IMR-90 (cell line): ENCODE measurements around the gene AMFR.

Source experiments
- CEBPB ChIP-seq: IDR thresholded peaks from 2 replicates; pipeline ENCODE4 v1.6.1; 2012; ENCODE audit warnings: low read depth, low read length, improper control_type of control experiment
- CTCF ChIP-seq: conservative IDR thresholded peaks from 2 replicates; pipeline ENCODE4 v1.5.1; 2012; ENCODE audit warnings: mild to moderate bottlenecking, low read depth, low read length, improper control_type of control experiment
- MXI1 ChIP-seq: IDR thresholded peaks from 2 replicates; pipeline ENCODE4 v1.6.1; 2012; ENCODE audit warnings: low read depth, mild to moderate bottlenecking, low read length, moderate library complexity, borderline replicate concordance
- NFE2L2 ChIP-seq: fragments of 150-350 bp; IDR thresholded peaks from 2 replicates; pipeline ENCODE4 v1.6.1; 2016; ENCODE audit warnings: low read depth, mild to moderate bottlenecking, low read length
- POLR2A ChIP-seq: IDR thresholded peaks from 2 replicates; pipeline ENCODE4 v1.6.1; 2012; ENCODE audit warnings: mild to moderate bottlenecking, low read depth, low read length
- RAD21 ChIP-seq: IDR thresholded peaks from 2 replicates; pipeline ENCODE4 v1.6.1; 2012; ENCODE audit warnings: low read length, improper control_type of control experiment
- RCOR1 ChIP-seq: IDR thresholded peaks from 2 replicates; pipeline ENCODE4 v1.6.1; 2012; ENCODE audit warnings: mild to moderate bottlenecking, low read length, improper control_type of control experiment; ENCODE audit not compliant: insufficient replicate concordance
- TF ChIP-seq, protein P1 (sequence below): fragments of 150-350 bp; IDR thresholded peaks from 2 replicates; pipeline ENCODE4 v1.6.1; 2017; ENCODE audit warnings: mild to moderate bottlenecking, antibody characterized with exemption, low read length, low read depth

DNA sequence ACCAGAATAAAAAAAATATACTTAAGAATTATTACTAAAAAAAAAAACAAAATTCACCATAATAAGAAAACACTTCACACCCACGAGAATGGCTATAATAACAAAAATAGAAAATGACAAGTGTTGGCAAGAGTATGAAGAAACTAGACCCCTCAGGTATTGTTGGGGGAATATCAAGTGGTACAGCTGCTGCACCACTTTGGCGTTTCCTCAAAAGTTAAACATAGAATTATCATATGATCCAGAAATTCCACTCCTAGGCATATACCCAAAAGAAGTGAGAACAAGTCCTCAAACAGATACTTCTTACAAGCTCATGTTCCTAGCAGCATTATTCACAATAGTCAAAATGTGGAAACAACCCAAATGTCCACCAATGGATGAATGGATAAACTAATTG lies 26.3 kb downstream of the AMFR start:
- TF ChIP-seq MXI1 (no peak), CTCF (no peak), RAD21 (no peak), POLR2A (no peak), CEBPB (no peak), NFE2L2 (no peak), RCOR1 (no peak)
- TF ChIP-seq, protein P1, sequence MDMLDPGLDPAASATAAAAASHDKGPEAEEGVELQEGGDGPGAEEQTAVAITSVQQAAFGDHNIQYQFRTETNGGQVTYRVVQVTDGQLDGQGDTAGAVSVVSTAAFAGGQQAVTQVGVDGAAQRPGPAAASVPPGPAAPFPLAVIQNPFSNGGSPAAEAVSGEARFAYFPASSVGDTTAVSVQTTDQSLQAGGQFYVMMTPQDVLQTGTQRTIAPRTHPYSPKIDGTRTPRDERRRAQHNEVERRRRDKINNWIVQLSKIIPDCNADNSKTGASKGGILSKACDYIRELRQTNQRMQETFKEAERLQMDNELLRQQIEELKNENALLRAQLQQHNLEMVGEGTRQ, result no peak
